MV-4-11 (cell line): ENCODE measurements around the gene TMEM88.
A peak's percentile ranks its signal among the peaks of the same experiment; 100 is the strongest.

Source experiments
- DNase-seq: peaks from one replicate; lab custom pipeline; 2025; lab: John Stamatoyannopoulos, UW

Gene TMEM88

DNA sequence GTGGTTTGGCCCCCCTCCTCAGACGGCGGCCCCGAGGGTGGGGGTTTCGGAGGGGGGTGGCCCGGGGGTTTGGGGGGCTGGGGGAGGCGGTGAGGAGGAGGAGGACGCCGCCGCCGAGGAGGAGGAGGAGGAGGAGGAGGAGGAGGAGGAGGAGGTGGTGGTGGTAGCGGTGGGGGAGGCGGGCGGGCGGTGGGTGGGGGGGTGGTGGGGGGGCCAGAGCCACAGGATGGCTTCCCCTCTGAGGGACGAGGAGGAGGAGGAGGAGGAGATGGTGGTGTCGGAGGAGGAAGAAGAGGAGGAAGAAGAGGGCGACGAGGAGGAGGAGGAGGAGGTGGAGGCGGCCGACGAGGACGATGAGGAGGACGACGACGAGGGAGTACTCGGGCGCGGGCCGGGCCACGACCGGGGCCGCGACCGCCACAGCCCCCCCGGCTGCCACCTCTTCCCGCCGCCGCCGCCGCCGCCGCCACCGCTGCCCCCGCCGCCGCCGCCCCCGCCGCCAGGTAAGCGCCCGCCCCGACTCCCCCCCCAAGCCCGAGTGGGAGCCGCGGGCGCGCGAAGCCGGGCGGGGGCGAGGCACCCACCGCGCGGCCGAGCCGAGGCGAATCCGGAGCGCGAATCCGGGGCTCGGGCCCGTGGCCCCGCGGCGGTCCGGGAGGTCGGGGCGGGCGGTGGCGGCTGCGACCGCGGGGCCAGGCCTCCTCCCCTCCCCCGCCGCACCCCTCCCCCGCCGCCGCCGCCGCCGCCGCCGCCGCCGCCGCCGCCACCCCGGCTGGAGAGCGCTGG, 29.9 kb downstream of the TMEM88 start:
- no peak for DNase-seq

DNA sequence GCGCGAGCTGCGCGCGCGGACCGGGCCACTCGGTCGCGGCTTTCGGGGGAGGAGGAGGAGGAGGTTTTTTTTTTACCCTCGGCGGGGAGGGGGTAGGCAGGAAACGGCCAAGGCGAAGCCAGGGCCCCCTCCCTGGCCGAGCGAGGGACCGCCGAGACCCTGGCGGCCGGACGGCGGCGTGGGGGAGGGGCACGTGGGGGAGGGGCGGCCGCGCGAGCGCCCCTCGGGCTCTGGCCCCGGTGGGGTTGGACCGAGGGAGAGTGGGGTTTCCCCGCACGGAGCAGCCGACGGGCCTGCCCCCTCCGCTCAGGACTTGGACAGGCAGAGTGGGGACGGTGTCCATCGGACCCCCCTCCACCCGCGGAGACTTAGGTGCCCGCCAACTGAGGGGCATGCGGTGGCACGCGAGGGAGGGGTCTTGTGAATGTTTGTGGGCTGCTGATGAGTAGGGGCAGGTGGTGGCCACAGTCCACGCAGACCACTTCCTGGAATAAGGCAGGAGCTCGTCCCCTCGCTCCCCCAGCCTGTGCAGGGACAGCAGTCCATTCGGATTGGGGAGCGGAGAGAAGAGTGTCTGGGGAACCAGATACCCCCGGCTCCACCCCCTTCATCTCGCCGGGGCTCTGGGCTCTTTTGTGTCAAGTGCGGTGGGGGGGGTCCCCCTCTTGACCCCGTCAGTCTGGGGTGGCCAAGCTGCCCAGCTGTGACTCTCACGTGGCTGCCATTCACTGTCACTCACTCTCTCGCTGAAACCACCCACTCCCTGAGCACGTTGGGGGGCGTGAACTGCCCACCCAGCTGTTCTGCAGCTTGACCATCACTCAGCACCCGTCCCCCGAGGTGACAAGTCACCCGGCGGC, 30.7 kb downstream of the TMEM88 start:
- peak; percentile 60 for DNase-seq

DNA sequence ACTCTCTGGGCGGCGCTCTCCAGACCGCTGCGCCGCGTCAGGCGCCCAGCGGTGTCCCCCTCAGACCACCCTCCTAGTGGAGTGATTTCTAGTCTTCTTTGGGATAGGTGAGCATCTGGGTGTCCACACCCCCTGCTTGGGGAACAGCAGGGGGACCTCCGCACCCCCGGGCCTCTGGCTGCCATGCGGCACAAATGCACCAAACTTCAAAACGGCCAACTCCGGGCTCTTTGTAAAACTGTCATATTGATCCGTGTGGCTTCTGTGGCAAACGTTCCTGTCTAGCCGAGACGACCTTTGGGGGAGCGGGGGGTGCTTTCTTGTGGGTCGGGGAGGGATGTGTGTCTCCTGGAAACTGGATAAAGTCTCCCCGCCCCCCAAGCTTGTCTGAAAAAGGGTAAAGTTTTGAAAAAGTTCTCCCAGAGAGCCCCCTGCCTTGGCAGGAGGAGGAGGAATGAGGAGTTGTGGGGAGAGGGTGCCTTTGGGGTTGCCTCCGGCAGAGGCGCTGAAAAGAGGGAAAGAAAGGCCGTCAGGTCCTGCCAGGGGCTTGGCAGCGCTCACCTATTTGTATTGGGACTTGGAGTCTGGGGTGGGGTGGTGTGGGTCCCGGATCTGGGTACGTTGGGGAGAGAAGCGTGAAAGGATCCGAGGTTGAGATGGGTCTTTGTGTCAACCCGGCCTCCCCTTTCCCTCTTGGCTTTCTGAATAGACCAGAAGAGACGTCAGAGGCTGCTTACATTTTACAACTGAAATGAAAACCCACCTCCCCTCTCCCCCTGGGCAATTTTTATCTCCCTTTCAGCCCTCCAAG, 31.6 kb downstream of the TMEM88 start:
- peak; percentile 28 for DNase-seq

DNA sequence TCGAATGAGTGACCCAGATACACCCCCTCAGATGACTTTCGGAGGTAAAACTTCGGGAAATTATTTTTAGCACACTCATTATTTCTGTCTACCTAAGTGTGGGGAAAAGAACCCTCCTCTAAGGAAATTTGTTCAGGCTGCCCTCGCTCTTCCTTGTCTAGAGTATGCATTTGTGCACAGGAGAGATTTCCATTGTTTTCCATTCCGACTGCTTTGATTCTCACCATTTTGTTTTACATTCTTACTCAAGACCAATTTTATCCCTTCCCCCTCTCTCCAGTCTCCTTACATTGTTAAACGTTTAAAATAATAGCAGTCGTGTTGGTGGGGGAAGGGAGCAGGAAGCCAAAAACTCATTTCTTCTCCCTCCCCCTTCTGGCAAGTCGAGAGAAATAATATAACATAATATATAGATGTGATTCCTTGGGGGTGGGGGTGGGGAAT, 32.2 kb downstream of the TMEM88 start:
- DNase-seq, result no peak

DNA sequence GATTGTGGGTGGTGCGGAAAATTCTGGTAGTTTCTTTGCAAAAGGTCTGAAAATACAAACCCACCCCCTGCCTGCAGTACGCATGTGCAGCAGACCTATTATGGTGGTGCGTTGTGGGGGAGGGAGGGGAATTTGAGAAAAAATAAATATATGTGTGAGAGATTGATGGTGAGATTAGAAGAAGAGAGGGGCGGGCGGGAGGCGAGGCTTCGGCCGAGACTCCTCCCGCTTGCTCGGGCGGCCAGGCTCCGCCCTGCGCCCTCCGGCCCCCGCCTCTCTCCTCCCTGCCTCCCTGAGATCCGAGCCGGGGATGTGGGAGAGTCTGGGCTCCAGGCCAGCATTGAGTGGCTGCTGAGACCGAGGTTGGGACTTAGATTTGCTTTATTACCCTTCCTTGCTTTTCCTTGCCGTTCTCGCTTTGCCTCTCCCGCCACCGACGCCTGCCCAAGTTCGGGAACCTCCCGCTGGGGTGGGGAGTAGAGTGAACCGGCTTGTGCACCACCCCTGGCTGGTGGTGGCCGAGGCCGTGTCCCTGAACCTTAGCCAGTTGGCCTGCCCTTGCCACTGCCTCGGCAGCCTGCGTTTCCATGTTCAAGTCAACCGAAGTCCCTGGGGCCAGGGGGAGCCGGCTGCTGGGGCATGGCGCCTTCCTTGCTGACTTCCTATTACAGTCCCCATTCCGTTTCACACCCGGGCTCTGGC, 32.8 kb downstream of the TMEM88 start:
- peak; percentile 79 for DNase-seq

DNA sequence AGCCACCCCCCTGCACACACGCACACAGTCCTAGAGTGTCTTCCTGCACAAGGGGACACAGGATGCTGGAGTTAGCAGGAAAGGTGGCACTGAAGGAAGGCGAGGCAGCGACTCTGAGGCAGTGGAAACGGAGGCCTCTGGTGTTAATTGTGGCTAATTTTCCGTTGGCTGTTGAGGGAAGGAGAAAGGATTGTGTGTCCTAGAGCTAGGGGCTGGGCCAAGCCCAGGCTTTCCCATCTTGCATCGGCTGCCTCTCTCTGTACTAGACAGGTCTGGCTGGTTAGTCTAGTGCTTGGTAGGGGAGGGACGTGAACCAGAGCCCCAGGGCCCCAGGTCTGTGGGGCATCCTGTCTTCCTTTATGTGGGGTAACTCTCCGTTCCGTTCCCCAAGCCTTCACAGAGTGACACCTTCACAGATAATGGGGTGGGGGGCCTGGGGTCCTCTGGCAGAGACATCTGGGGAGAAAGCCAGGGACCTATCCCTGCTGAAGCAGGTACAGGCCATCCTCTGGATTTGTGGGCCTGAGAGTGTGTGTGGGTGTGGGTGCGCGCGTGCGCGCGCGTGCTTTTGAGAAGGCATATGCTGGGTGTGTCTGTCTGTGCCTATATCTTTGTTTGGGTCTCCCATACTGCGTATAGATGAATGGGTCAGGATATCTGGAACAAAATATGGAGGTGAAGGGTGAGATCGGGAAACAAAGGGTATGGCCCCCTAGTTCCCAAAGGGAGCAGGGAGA, 33.5 kb downstream of the TMEM88 start, which contains the start of gene CHD3:
Gene CHD3, plus strand, starts transcription at position 606 of the 737 bp plus-strand sequence. CDS start 212 bp downstream, outside the sequence.
- peak; percentile 28 for DNase-seq

DNA sequence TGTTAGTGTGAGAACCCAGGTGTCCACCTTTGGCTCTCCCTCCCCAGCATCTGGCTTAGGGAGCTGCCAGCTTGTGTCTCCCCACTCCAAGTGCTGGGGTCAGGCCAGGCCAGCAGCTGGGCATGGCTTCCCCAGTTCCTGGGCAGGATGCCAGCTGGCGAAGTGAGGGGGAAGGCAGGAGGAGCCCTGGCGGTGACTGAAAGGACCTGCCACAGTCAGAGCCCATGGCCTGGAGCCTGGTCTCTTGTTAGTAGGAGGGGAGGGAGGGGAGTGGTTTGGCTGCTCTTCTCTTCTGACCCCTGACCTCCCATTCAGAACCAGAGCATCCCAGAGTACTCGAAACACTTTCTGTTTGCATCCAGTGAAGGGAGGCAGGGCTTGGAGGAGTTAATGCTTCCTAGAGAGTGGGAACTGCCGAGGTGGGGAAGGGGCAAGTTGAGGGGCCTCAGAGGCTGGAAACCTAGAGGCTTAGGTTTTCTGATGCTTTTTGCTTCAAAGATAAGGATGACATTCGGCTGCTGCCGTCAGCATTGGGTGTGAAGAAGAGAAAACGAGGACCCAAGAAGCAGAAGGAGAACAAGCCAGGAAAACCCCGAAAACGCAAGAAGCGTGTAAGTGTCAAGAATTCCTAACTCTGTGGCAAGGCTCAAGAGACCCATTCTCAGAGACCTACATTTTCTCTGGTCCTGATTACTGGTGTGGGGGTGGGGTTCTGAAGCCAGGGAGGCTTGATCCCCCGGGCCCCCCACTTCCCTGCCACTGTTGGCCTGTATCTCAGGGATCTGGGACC, 34.5 kb downstream of the TMEM88 start:
- peak; percentile 72 for DNase-seq

DNA sequence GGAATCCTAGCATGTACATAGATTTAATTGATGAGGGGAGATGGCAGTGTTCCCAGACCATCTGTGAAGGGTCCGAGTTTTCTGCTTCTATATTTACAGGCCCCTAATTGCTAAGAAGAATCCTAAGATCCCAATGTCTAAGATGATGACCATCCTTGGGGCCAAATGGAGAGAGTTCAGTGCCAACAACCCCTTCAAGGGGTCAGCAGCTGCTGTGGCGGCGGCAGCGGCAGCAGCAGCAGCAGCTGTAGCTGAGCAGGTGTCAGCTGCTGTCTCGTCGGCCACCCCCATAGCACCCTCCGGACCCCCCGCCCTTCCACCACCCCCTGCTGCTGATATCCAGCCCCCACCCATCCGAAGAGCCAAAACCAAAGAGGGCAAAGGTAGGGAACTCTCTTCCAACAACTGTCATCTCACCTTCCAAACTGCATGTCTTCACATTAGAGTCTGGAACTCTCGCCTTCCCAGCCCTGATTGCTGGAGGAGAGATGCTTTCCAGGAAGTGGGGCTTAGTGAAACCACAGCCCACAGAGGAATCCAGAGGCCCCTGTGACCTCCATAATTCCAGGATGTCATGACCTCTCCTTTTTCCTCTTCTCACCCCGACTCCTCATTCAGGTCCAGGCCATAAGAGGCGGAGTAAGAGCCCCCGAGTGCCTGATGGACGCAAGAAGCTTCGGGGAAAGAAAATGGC, 38.5 kb downstream of the TMEM88 start:
- no peak for DNase-seq

DNA sequence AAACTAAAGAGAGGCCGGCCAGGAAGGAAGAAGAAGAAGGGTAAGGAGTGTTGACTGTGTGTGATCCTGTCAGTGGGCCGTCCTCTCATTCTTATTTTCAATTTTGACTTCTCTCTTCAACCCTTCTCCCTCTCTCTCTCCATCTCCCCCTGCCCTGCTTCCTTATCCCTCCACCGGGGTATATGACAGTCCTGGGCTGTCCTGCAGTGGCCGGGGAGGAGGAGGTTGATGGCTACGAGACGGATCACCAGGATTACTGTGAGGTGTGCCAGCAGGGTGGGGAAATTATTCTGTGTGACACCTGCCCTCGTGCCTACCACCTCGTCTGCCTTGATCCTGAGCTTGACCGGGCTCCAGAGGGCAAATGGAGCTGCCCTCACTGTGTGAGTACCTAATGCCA, 39.4 kb downstream of the TMEM88 start:
- no peak for DNase-seq

DNA sequence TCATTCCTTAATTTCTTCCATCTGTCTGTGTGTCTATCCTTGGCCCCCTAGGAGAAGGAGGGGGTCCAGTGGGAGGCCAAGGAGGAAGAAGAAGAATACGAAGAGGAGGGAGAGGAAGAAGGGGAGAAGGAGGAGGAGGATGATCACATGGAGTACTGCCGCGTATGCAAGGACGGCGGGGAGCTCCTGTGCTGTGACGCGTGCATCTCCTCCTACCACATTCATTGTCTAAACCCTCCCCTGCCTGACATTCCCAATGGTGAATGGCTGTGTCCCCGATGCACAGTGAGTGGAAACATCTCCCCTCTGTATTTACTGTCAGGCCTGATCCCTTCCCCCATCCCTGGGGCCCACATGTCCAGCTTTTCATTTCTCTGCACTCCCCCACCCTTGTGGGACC, 40.0 kb downstream of the TMEM88 start:
- no peak for DNase-seq

DNA sequence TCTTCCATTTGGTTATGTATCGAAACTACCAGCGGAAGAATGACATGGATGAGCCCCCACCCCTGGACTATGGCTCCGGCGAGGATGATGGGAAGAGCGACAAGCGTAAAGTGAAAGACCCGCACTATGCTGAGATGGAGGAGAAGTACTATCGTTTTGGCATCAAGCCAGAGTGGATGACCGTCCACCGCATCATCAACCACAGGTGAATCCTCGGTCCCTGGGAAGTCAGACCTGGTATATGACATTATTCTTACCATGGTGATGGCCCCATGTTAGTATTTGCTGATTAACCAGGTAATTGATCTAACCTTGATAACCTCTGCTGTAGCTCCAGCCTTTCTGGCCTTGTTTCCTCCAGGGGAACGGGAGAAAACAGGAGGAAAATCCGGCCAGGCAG, 42.2 kb downstream of the TMEM88 start:
- DNase-seq, result no peak

DNA sequence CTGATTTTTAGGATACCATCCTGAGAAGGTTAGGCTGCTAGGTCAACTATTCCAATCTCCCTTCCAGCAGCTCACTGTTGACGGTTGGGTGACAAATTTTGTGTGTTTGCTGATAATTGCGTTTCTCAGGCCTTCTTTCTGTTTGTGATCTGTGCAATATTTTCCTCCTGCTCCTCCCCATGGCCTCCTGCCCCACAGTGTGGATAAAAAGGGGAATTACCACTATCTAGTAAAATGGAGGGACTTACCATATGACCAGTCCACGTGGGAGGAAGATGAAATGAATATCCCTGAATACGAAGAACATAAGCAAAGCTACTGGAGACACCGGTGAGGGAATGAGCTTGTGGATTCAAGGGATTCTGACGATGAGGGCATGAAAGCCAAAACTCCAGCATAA, 42.9 kb downstream of the TMEM88 start:
- DNase-seq, result peak; percentile 55

DNA sequence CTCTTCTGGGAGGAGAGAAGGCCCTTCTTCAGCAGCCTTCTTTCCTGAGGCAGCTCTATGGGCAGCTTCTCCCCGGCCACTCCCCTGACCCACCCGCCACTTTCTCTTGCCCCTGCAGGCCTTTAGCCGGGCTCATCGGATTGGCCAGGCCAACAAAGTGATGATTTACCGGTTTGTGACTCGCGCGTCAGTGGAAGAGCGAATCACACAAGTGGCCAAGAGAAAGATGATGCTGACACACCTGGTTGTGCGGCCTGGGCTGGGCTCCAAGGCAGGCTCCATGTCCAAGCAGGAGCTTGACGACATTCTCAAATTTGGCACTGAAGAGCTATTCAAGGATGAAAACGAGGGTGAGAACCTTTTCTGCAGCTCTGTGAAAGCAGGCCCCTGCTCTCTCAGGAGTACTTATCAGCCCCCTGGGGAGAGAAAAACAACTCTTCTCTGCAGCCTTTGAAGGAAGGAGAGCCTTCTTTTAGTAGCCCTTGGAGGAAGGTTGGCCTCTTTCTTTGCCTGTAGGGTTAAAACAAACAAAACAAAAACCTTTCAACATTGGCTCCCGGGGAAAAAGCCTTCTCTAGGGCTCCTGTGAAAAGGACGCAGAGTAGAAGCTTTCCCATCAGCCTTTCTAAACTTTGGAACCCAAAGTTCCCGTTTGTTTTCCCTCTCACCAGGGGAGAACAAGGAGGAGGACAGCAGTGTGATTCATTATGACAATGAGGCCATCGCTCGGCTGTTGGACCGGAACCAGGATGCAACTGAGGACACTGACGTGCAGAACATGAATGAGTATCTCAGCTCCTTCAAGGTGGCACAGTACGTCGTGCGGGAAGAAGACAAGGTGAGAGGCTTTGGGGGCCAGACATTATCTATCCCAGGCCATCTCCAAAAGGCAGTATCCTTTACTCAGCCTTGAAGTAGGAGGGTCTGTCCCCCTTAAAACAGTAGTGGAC, 48.6 kb downstream of the TMEM88 start:
- no peak for DNase-seq
